Natural killer cell (primary cell): ENCODE results near the gene ODC1. TPM values are rescaled to one million over a fixed set of nuclear protein-coding genes. Genes with fewer than 3 reads are reported as not detected.

Experiments used
- ATAC-seq, 3 donors: fragments of 150-1000 bp in 2 of 3; fragments of 200-7000 bp in 1 of 3; cut with Tn5 transposase; 1 replicate in 1 of 3; 2 replicates in 2 of 3; pipeline ENCODE4 v1.10.0; 2021; ENCODE audit warnings: mild to moderate bottlenecking in 2 of 3, moderate library complexity in 2 of 3
- DNase-seq, 2 donors: peaks; one replicate each; pipeline versions ENCODE4 v3.0.0 to v3.0.0-alpha.2; 2013 to 2021; ENCODE audit warnings: mixed read lengths in 1 of 2
- H3K27ac ChIP-seq: one replicate; pipeline ENCODE4 v1.5.1; 2013; ENCODE audit warnings: mild to moderate bottlenecking, low read length
- H3K27me3 ChIP-seq: one replicate; pipeline ENCODE4 v1.6.1; 2013; ENCODE audit warnings: low read length; ENCODE audit not compliant: control insufficient read depth, insufficient read depth
- H3K36me3 ChIP-seq: one replicate; pipeline ENCODE4 v1.6.1; 2013; ENCODE audit warnings: low read length; ENCODE audit not compliant: control insufficient read depth, insufficient read depth
- H3K4me1 ChIP-seq: one replicate; pipeline ENCODE4 v1.6.1; 2013; ENCODE audit warnings: low read length; ENCODE audit not compliant: control insufficient read depth, insufficient read depth
- H3K4me3 ChIP-seq: one replicate; pipeline ENCODE4 v1.5.1; 2013; ENCODE audit warnings: low read length
- H3K9me3 ChIP-seq: one replicate; pipeline ENCODE4 v1.6.1; 2013; ENCODE audit warnings: low read length; ENCODE audit not compliant: control insufficient read depth, insufficient read depth
- H3K27ac Mint-ChIP-seq, 2 donors: one replicate each; pipeline ENCODE4 v1.8.0; 2022; ENCODE audit warnings: mild to moderate bottlenecking in 2 of 2, mixed read lengths in 2 of 2, moderate library complexity in 1 of 2
- H3K27me3 Mint-ChIP-seq, 2 donors: one replicate each; pipeline ENCODE4 v1.8.0; 2022; ENCODE audit warnings: low read depth in 2 of 2, mixed read lengths in 2 of 2
- H3K36me3 Mint-ChIP-seq: one replicate; pipeline ENCODE4 v1.8.0; 2022; ENCODE audit warnings: mixed read lengths
- H3K4me1 Mint-ChIP-seq, 2 donors: one replicate each; pipeline ENCODE4 v1.8.0; 2022; ENCODE audit warnings: mixed read lengths in 2 of 2
- H3K4me3 Mint-ChIP-seq: one replicate; pipeline ENCODE4 v1.8.0; 2022; ENCODE audit warnings: mild to moderate bottlenecking, moderate library complexity, mixed read lengths
- H3K9me3 Mint-ChIP-seq, 2 donors: one replicate each; pipeline ENCODE4 v1.8.0; 2022; ENCODE audit warnings: mixed read lengths in 2 of 2
- CTCF ChIP-seq: fragments of 200-600 bp; IDR thresholded peaks from one replicate; pipeline ENCODE4 v1.8.0; 2022; ENCODE audit warnings: antibody characterized with exemption
- WGBS: methylation state at CpG from one replicate; pipeline ENCODE4 v1.1.7; 2013; ENCODE audit warnings: missing lambda C conversion rate; ENCODE audit not compliant: insufficient coverage; 5-methylcytosine and 5-hydroxymethylcytosine counted together
- intact Hi-C: fragments of 100-400 bp; cut with micrococcal nuclease; formaldehyde crosslinking; loops from one replicate; pipeline ENCODE4 v1.14.2; 2022
- total RNA-seq, 4 donors: library from RNA; stranded (reverse); fragments of 120-200 nt in 1 of 4; gene quantifications; one replicate each; pipeline versions ENCODE4 v1.2.3 to v1.2.4, GENCODE V29; 2013 to 2022

ODC1 gene
- total RNA-seq, 3 donors from 2014 or later (not counting 1 experiment from before 2014, with no cell fraction given) = 38.7 to 85.4 (median 43.8) TPM

DNA sequence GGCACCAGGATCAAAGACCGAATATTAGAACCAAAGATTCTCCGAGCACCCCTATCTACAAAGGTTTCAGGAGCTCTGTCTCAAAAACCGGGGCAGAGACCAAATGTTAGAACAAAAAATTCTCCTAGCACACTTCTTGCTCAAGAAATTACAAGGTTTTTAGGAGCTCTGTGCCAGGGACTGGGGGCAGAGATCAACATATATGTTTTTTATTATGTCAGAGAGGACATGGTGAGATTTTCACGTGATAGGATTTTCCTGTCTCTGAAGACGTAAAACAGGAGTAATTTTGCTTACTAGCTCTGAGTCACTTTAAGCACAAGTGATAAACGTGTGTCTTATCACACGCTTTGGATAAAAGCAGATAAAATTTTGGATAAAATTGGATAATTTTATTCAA, 34.8 kb upstream of the ODC1 start:
- no peak for ATAC-seq
- peaks cover 5% of the 10 kb centered on the region for H3K4me1 ChIP-seq
- H3K4me3 Mint-ChIP-seq = no peak overlapping the region
- peaks cover 7% of the 10 kb centered on the region for H3K9me3 ChIP-seq
- DNase-seq = no peak
- H3K27me3 ChIP-seq = no peaks in the 10 kb centered on the region
- no peak overlapping the region for H3K4me3 ChIP-seq
- intact Hi-C loops = no loop called here
- H3K27ac ChIP-seq = no peak overlapping the region
- peaks cover 12 to 17% of the 10 kb centered on the region in 2 donors for H3K4me1 Mint-ChIP-seq
- TF ChIP-seq CTCF = no peak
- WGBS = 81% methylated on average over 7 of the region's 7 CpGs
- H3K9me3 Mint-ChIP-seq = no peaks in the 10 kb centered on the region
- H3K36me3 ChIP-seq = no peaks in the 10 kb centered on the region
- no peak overlapping the region for H3K27ac Mint-ChIP-seq
- no peaks in the 10 kb centered on the region for H3K36me3 Mint-ChIP-seq
- H3K27me3 Mint-ChIP-seq = peaks cover 0 to 8% of the 10 kb centered on the region in 2 donors

DNA sequence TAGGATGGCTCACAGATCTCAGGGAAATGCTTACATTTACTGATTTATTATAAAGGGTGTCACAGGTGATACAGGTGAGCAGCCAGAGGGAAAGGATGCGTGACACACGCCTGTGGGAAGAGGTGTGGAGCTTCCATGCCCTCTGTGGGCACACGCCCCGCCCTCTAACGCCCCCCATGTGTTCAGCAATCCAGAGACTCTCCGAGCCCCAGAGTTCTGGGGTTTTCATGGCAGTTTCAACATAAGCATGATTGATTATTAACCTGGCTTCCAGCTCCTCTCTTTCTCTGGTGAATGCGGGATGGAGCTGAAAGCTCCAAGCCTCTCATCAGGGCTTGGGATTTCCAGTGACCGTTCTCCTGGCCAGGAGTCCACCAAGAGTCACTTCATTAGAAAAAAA, 34.3 kb upstream of the ODC1 start:
- no peak for TF ChIP-seq CTCF
- intact Hi-C loops = no loop called here
- H3K27me3 Mint-ChIP-seq = peaks cover 0 to 8% of the 10 kb centered on the region in 2 donors
- peaks cover 9 to 17% of the 10 kb centered on the region in 2 donors for H3K4me1 Mint-ChIP-seq
- Histone ChIP-seq H3K27me3 (no peaks in the 10 kb centered on the region), H3K27ac (no peak overlapping the region), H3K4me3 (no peak overlapping the region), H3K36me3 (no peaks in the 10 kb centered on the region), H3K4me1 (peaks cover 3% of the 10 kb centered on the region), H3K9me3 (peaks cover 2% of the 10 kb centered on the region)
- no peak overlapping the region for H3K4me3 Mint-ChIP-seq
- DNase-seq = no peak
- no peaks in the 10 kb centered on the region for H3K9me3 Mint-ChIP-seq
- ATAC-seq = no peak
- H3K27ac Mint-ChIP-seq = no peak overlapping the region
- WGBS = 87% methylated on average over 8 of the region's 8 CpGs
- H3K36me3 Mint-ChIP-seq = no peaks in the 10 kb centered on the region

DNA sequence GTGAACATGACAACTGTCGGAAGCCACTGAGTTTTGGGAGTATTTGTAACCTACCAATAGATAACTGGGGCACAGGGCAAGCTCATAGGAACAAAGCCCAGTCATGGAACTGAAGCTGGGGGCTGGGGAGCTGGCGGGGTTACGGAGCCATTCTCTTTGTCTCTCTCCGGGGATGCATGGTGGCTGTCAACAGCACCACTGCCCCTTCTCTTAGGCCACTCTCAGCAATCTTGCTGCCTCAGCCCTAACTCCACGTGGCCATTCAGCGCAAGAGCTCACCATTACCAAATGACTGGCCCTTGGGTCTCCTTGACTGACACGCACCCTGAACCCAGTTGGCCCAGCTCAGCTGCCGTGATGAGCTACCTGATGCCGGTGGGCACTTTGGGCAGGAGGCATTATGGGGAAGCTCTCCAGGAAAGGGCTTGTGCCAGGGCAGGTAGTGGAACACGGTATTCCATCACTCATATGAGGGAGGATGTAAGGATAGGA, 33.6 kb upstream of the ODC1 start:
- intact Hi-C loops = no loop called here
- H3K27me3 Mint-ChIP-seq = peaks cover 0 to 8% of the 10 kb centered on the region in 2 donors

More for the DNA sequence above, 33.6 kb upstream of the ODC1 start:
- Mint-ChIP-seq H3K4me3 (no peak overlapping the region), H3K9me3 (no peaks in the 10 kb centered on the region), H3K36me3 (no peaks in the 10 kb centered on the region), H3K27ac (no peak overlapping the region), H3K4me1 (peaks cover 7 to 17% of the 10 kb centered on the region in 2 donors)
- no peaks in the 10 kb centered on the region for H3K9me3 ChIP-seq
- H3K27me3 ChIP-seq = no peaks in the 10 kb centered on the region
- no peaks in the 10 kb centered on the region for H3K36me3 ChIP-seq
- no peak for ATAC-seq
- no peaks in the 10 kb centered on the region for H3K4me1 ChIP-seq
- WGBS = 94% methylated on average over 9 of the region's 10 CpGs
- DNase-seq = no peak
- TF ChIP-seq CTCF = no peak
- no peak overlapping the region for H3K4me3 ChIP-seq
- H3K27ac ChIP-seq = no peak overlapping the region
